HG03060 (cell line): ENCODE data around the gene ADAMTSL2.

Experiments used
- ATAC-seq: cut with Tn5 transposase; IDR thresholded peaks from one replicate; pipeline ENCODE4 v1.9.1; 2021; ENCODE audit warnings: low read depth, moderate number of reproducible peaks; ENCODE audit not compliant: unreplicated experiment

The ADAMTSL2 gene

GRCh38 chr9:133499132-133499891 is 35.2 kb upstream of the ADAMTSL2 start:
- no peak for ATAC-seq

GRCh38 chr9:133499892-133500270 is 34.6 kb upstream of the ADAMTSL2 start:
- ATAC-seq, result no peak

GRCh38 chr9:133502112-133502511 is 32.4 kb upstream of the ADAMTSL2 start:
- ATAC-seq, result no peak

- no peak for ATAC-seq
Measured at GRCh38 chr9:133505186-133505830, 29.2 kb upstream of the ADAMTSL2 start.

- no peak for ATAC-seq
Measured at GRCh38 chr9:133505901-133506652, 28.4 kb upstream of the ADAMTSL2 start.

- no peak for ATAC-seq
Measured at GRCh38 chr9:133506653-133507038, 27.9 kb upstream of the ADAMTSL2 start.

GRCh38 chr9:133507246-133507965 is 27.1 kb upstream of the ADAMTSL2 start:
- ATAC-seq, result no peak

GRCh38 chr9:133508046-133508445 is 26.5 kb upstream of the ADAMTSL2 start:
- ATAC-seq, result no peak

- no peak for ATAC-seq
Measured at GRCh38 chr9:133509179-133510083, 25.1 kb upstream of the ADAMTSL2 start.

GRCh38 chr9:133510926-133511505 is 23.5 kb upstream of the ADAMTSL2 start:
- no peak for ATAC-seq

GRCh38 chr9:133511607-133512006 is 22.9 kb upstream of the ADAMTSL2 start:
- no peak for ATAC-seq

- ATAC-seq, result no peak
Measured at GRCh38 chr9:133512253-133513213, 22.0 kb upstream of the ADAMTSL2 start.

GRCh38 chr9:133513214-133514100 is 21.0 kb upstream of the ADAMTSL2 start:
- ATAC-seq, result no peak

- no peak for ATAC-seq
Measured at GRCh38 chr9:133514460-133515239, 19.9 kb upstream of the ADAMTSL2 start.

GRCh38 chr9:133515240-133515610 is 19.3 kb upstream of the ADAMTSL2 start:
- no peak for ATAC-seq

- ATAC-seq, result no peak
Measured at GRCh38 chr9:133515615-133516255, 18.8 kb upstream of the ADAMTSL2 start.
